GM18508 (cell line): ENCODE results near the gene CYSTM1.

ENCODE experiments used
- ATAC-seq: cut with Tn5 transposase; IDR thresholded peaks from one replicate; pipeline ENCODE4 v1.9.1; 2021; ENCODE audit warnings: moderate number of reproducible peaks; ENCODE audit not compliant: insufficient read depth, unreplicated experiment

Gene CYSTM1, protein sequence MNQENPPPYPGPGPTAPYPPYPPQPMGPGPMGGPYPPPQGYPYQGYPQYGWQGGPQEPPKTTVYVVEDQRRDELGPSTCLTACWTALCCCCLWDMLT

DNA sequence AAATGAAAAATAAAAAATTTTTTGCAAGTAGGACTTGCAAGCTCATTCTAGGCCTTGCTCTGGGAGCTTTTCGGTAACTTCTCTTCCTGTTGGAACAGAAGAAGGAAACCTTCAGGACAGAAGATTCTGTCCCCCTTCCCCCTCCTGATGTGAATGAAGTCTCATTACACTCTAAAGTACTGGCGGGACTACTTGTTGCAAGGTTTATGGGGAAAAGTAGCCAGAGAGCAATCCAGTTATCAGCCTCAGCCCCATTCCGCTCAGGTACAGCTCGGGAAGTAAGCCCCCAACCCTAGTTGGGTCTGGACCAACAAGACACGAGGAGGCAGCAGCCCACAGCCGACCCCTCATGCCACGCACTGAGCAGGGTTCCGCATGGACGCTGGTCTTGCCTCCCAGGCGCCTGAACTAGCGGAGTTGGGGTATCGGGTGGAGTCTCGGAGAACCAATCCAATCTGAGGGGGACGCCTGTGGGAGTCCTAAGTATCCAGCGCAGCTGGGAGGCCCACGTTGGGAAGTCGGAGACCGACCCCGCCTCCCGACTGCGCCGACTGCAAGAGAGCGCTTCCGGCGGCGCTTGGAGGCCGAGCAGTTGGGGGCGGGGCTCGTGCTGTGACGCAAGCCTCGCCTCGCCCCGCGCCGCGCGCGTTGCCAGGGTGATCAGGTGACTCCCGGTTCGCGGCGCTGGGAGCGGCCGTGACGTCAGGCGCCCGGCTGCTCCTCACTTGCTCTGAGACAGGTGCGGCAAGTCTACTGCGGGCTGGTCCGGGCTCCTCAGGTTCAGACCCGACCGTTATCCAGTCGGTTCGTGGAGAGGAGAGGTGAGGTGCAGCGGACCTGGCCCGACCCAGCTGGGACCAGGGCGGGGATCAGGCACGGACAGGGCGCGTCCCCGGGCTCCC is at the start of gene CYSTM1:
Gene CYSTM1 (plus strand): TSS at position 724 of the 902 bp plus-strand sequence. CDS start 19,278 bp downstream, outside the sequence.
- ATAC-seq, result peak; percentile 89

DNA sequence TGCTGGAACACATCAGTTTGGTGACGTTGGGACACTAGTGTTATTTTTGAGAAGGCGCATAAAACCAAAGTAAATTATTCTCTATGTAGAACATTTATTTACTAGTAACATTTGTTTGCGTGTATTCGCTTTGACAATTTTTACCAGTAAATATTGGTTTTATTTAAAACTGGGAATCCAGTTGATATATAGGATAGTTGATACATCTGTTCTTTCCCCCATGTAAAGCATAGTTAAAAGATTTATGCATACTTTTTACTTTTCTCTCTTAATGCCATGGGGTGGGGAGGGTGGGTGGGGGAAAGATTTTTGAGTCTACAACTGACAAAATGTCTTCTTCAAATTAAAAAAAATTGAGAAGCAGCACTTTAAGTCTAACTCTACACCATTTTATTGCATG is 49.4 kb upstream of the CYSTM1 start, which contains the start of gene IGIP:
Gene IGIP (plus strand): TSS at position 301 of the 400 bp plus-strand sequence. CDS start 2,540 bp downstream, outside the sequence.
- ATAC-seq, result no peak

DNA sequence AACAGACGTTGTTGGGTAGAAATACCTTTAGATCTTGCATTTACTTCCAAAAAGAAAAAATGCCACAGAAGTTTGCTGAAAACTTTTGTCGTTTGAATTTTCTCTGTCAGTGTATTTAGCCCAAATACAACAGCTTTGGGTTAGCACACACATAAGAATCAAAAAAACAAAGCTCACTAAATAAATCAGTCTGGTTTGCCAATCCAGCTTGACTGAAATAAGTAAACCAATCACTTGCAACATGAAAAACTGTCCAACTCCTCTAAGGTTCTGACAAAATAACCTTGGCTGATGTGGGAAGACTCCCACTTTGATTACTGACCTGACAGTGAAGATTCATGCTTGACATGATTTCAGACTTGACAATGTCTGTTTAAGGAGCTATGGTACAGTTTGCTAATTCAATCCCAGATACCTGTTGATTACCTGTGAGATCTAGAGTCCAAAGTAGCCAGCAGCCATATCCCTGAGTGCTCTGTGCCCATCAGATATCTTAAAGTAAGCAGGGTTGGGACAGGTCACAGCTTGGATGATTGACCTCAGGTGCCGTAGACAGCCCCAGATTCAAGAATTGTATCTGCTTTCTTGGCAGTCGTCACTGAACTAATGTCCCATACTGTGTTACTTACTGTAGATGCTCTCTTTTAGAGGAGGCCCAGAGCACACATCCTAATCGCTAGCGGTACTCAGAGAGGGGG is 48.5 kb upstream of the CYSTM1 start:
- ATAC-seq, result no peak

DNA sequence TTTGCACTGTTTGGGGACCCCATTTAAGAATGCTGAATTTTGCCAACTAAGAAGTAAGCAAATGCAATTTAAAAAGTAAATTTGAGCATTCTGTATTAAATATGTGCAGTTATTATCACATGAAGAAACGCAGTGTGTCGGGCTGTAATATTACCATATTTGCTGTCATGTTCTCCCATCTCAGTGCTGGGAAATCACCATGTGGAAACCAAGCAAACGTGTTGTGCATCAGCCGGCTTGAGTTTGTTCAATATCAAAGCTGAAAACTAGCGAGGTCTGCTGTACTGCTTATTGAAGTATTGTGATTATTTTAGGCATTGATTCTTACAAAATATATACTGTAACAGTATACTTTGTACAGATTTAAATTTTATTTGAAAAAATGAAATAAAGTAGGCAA is 46.6 kb upstream of the CYSTM1 start:
- no peak for ATAC-seq

DNA sequence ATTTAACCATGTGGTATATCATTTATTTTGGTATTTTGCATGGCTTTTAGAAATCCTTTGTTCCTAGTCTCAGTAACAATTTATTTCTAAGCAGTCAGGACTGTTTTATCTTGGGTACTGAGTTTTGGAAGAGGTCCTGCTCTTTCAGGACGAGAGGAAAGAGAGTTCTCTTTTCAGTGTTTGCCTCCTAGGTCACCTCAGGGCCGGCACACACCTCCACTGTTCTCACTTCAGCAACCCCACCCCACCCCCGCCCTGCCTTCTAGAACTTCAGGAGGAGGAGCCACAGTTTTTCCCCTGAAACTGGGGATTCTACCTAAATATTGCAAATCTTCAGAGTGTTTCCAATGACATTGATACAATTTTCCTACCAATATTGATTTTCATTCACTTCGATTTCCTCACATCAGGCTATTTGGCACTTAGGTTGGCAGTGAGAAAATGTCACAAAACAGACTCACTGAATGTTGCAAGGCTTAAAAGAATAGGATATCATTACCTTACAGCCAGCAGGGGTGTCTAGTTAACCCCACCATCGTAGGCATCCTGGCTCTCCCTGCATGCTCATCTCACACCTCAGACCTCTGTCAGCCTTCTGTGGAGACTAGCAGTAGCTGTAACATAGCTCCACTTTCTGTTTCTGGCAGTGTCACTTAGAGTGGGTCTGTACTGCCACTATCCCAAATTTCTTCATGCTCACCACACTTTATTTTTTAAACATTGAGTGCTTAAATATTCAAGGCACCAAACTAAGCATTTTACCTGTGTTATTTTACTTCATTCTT is 43.8 kb upstream of the CYSTM1 start:
- no peak for ATAC-seq

DNA sequence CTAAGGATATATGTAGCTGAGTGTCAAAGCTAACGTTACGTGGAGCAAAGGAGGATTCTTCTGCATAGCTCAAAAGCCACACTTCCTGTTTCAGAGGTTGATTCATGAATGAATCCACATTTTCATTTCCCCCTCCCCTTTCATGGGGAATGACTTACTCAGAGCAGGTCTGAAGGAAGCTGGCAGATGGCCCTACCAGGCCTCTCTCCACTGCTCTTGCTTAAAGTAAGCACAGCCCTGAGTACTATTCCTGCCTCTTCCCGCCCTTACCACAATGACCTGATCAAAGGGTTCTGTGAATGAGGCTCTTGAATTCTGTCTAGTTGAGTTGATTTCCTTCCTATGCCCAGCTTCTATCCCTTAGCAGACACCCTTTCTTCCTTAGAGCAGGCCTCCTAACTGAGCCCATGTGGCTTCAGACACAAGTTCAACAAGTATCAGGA is 43.0 kb upstream of the CYSTM1 start:
- ATAC-seq, result no peak

DNA sequence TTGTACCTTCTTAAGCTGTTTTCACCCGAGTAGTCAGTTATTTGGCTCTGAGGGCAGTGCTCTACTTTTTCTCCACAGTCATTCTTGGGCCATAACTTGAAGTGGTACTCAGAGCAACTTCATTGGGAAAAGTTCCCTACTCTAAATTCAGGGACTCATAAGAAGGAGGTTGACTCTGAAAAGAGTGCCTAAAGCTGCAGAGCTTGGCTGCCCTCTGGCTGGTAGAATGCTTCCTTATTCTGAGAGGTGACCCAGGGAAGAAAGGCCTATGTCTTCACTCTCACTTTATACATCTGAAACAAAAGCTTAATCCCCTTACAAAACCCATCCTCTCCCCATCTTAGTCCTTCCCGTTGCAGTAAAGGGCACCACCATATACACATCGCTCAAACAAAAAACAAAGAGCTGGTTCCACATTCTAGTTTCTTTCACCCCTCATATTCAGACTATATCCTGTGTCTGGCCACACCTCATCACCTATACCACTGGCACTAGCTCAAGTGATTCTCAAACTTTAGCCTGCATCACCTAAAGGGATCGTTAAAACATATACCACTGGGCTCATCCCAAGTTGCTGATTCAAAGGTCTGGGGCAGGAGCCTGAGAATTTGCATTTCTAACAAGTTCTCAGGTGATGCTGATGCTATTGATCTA is 41.3 kb upstream of the CYSTM1 start:
- ATAC-seq, result no peak

DNA sequence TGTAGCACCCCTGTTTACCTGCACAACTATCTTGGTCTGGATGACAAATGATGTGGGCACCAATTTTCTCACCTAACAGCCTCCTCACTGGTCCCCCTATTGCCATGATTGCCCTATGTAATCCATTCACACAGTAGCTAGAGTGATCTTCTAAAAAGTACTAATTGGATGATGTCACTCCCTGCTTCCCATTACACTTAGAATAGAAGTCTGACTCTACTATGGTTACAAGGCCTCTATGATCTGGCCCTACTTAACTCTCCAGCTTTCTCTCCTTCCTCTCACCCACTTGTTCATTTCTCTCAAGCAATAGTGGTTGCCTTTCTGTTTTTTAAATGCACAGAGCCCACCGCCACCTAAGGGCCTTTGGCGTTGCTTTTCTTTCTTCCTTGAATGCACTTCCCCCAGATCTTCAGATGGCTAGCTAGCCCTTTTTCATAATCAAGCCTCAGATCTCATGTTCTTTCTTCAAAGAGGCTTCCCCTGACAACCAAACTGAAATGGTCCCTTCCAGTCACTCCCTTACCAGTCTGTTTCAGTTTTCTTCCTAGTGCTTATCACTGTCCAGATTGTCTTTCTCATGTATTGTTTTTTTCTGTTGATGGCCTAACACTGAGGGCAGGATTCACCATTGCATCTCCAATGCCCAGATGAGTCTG is 40.6 kb upstream of the CYSTM1 start:
- no peak for ATAC-seq

DNA sequence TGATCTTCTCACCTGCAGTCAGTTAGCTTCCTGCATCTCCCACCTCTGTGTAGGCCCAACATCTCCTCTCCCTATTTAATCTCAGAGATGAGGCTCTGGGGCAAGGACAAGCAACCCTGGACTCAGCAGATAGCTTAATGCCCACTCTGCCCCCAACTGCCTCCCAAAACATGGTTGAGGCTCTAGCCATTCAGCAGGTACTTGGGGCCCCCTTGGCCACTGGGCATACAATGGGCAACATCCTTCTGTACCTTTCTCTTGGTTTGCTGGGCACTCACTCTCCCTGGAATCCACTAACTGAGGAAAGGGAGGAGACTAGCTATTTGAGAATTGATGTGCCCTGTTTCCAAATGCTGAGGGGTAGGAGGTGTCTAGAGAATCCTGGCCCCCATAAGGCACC is 39.9 kb upstream of the CYSTM1 start:
- no peak for ATAC-seq

DNA sequence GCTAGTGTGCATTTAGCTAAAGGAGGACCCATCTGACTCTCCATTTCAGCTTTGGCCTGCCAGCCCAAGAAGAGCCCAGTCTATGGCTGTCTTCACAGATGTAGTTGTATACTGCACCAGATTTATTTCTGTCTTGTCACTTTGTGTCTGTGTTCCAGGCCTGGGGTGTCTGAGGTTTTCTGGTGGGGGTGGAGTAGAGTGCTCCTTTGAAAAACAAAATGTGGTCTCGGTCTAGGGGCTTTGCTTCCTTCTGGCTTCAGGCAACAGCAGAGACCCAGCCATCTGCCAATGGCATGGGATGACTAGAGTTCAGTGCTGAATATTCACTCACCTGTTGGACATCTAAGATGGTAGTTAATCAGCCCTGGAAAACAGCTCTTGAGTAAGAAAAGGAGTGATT is 38.4 kb upstream of the CYSTM1 start:
- no peak for ATAC-seq

DNA sequence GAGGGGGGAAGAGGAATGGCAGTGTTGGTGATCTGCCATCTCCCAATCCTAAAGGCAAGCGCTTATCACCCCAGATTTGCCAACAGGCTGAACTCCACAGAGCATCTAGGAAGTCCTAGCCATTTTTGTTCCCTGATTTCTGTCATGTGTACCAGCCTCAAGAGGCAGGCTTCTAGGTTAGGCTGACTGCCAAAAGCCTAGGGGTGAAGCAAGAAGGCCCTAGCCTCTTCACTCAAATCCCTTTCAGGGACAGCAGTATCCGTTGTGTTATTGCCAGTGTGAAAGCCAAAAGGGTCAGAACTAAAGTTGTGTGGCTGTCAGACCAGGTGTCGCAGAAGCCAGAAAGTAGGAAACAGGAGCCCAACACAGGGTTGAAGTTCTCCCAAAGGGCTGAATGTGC is 34.6 kb upstream of the CYSTM1 start:
- ATAC-seq, result no peak

DNA sequence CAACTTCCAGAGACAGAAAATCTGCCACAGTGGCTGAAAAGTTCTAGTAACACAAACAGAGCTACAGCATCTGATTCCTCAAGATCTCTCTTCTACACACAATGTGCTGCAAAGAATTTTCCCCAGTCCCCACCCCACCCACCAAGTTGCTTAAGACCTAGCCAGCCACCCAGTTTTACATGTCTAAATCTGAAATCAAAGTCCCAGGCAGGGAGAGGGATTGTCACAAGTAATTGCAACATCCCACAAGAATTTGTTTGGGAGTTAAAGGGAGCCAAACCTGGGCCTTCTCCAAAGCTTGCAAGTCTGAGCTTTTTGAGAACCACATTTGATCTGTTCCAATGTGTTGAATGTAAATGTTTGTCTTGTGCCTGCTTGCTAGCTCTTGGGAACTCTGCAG is 33.7 kb upstream of the CYSTM1 start:
- no peak for ATAC-seq

DNA sequence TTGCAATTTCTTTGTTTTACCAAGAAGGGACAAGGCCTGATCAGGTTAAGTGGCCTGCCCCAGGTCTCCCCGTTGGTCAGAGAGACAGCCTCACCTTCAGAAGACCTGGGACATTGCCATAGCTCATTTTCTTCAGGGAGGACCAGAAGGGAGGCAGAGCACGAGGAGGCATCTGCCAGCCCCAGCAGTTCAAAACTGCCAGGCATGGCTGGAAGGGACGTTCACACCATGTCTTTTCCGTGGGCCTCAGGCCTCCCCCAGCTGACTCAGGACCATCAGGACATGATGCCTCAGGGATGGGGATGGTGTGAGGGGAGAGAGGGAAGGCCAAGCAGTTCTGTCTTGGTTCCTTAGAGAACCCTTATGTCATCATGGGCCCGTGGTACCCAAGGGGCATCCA is 32.7 kb upstream of the CYSTM1 start:
- no peak for ATAC-seq

DNA sequence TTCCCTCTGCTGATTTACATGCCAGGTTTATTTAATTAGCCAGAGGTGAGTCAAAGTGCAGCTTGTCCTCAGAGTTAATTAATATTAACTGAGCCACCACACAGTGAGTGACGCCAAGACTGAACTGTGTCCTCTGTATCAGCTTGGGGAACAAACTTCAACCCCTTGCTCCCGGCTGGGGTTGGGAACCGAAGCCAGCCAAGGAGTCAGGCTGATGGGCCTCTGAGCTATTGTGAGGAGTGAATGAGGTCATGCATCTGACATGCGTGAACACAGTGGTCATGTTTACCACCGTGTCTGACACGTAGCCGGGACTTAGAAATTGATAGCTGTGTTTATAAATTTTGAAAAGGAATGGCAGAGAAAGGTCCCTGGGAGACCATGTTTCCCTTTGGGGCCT is 32.1 kb upstream of the CYSTM1 start:
- ATAC-seq, result no peak

DNA sequence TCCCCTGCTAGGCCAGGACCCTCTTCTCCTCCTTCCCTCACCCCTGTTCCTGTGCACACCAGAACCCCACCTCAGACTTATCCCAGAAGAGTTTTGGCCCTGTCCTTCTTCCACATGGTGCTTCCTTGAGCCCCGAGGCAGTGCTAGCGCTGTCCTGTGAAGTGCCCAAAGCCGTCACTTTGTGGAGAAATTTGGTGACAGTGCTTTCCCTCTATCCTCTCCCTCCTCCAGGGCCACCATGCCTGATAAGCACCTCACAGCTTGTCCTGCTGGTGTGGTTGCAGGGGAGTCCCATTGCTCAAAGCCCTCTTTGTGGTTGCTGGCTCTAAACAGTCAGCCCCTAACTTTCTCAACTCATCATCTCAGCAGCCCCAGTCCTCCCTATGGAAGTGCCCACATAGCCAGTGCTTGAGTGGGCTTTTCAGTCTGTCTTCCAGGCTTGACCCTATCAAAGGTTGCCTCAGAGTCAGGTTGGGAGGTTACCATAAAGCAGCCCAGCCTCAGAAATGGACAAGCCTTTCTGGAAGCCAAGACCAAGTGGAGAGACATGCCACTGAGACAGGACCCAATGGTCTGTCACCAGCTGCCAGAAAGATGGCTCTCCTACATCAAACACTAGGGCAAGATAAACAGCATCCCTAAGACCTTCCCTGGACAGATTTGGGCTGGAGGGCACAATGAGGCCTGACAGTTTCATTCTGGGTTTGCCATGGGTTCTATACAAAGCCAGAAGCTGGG is 31.3 kb upstream of the CYSTM1 start:
- ATAC-seq, result no peak

DNA sequence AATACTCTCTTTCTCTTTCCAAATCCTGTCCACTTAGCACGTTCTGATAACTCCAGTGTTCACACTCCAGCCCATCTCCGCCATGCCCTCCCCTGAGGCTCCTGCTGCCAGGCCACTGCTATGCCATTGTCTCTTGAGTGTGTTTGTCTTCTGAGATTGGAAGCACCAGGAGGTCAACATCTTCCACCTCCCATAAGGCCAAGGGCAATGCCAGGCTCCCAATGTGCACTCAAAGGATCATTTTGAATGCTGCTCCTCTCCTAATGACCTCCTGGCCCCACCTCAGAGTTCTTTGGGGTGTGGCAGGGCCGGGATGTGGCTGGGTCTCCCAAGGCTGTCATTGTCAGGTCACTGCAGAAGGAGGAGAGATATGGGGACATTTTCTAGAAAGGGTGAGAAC is 29.7 kb upstream of the CYSTM1 start:
- ATAC-seq, result no peak

DNA sequence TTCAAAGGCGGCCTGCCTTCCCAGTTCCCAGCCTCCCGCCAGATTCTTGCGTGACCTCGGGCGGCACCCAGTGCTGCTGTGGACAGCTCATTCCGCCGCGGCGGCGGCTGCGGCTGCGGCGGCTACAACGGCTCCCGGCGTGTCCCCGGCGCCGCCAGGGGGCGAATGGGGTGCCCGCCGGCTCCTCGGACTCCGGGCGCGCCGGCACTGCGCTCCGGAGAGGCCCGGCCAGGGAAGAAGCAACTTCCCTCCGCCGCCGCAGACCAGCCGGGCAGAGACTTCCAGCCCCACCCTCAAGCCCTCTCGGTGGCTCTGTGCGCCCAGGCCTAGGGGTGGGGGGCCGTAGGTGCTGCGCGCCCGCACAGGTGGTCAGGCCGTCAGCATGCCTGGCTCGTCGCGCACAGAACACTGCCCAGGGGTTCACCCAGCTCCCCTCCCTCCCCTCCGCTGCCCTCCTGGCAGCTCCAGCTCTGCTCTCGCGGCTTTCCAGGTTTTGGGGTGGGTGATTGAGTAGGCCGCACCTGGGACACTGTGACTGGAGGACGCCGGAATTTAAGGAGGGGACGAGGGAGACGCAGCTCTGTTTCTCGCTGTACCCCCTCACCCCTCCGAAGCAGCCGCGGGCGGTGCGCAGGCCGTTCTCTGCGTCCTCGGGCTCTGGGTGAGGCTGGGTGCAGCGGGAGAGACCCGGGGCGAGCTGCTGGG is 29.0 kb upstream of the CYSTM1 start:
- no peak for ATAC-seq

DNA sequence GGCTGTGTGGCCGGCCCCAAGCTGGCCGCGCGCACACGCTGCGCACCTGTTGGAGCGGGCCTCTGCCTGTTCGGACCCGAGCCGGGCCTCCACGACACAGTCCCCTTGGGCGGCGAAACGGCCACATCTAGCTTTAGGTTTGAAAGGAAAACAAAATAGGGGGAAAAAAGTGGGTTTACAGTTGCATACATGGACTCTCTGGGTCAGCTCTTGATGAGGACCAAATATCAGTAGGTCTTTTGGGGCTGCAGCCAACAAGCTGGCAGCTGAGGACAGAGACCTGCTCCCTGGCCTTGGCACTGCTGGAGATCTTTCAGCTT is 28.5 kb upstream of the CYSTM1 start:
- no peak for ATAC-seq
